OCI-LY3 (cell line): Measurements from ENCODE around the gene CCDC27.

Experiments used
- CTCF ChIP-seq: fragments of 200-600, 300-600 bp; sonication (generic); IDR thresholded peaks from 2 replicates; pipeline ENCODE4 v1.5.1; 2014; ENCODE audit warnings: antibody characterized with exemption, low read length, low read depth
- EZH2phosphoT487 ChIP-seq: fragments of 200-600 bp; shearing (Covaris generic); IDR thresholded peaks from 2 replicates; pipeline ENCODE4 v1.6.1; 2018; ENCODE audit warnings: antibody characterized with exemption, mixed run types, low read depth

GRCh38 chr1:3732434-3733093, 19.7 kb upstream of the CCDC27 start:
- TF ChIP-seq CTCF (no peak), EZH2phosphoT487 (no peak)
